CD4-positive, alpha-beta T cell (primary cell): Measurements from ENCODE around the gene STX8. TPM values are rescaled to one million over a fixed set of nuclear protein-coding genes. Genes with fewer than 3 reads are reported as not detected.
A peak's percentile ranks its signal among the peaks of the same experiment; 100 is the strongest.
"Not testable (repeated sequence)": the region's sequence is repeated elsewhere in the genome, so short reads cannot be mapped to it uniquely, and the experiment has no call there.

Source experiments
- ATAC-seq: fragments of 200-7000 bp; cut with Tn5 transposase; one replicate; pipeline ENCODE4 v1.10.0; 2022; ENCODE audit warnings: mild to moderate bottlenecking; ENCODE audit not compliant: poor library complexity
- CTCF ChIA-PET: fragments of 350-600 bp; sonication (Branson Sonifier 250); formaldehyde crosslinking; loops from one replicate; lab custom pipeline; 2021; ENCODE audit warnings: antibody characterized with exemption, inconsistent platforms; lab: Charles Lee
- POLR2A ChIA-PET: fragments of 350-600 bp; sonication (Branson Sonifier 250); formaldehyde crosslinking; loops from one replicate; lab custom pipeline; 2021; ENCODE audit warnings: antibody characterized with exemption, inconsistent platforms; lab: Charles Lee
- DNase-seq, 14 experiments: peaks; one replicate each; pipeline ENCODE4 v3.0.0-alpha.2; 2013 to 2020; ENCODE audit warnings: mixed read lengths in 2 of 14
- H3K27ac ChIP-seq, 2 donors: one replicate each; pipeline versions ENCODE4 v1.5.1 to v1.7.0; 2013; ENCODE audit warnings: low read length in 2 of 2, low read depth in 1 of 2, mild to moderate bottlenecking in 1 of 2
- H3K27me3 ChIP-seq, 2 experiments: 1 replicate in 1 of 2; 2 replicates in 1 of 2; pipeline versions ENCODE4 v1.6.1 to v1.7.0; 2013; ENCODE audit warnings: low read length in 2 of 2, control low read depth in 1 of 2, mild to moderate bottlenecking in 1 of 2, moderate library complexity in 1 of 2; ENCODE audit not compliant: insufficient read depth in 2 of 2, control insufficient read depth in 1 of 2
- H3K36me3 ChIP-seq: one replicate; pipeline ENCODE4 v1.6.1; 2013; ENCODE audit warnings: low read length, control low read depth; ENCODE audit not compliant: insufficient read depth
- H3K4me1 ChIP-seq: one replicate; pipeline ENCODE4 v1.6.1; 2013; ENCODE audit warnings: low read length, control low read depth; ENCODE audit not compliant: insufficient read depth
- H3K4me3 ChIP-seq: one replicate; pipeline ENCODE4 v1.5.1; 2013; ENCODE audit warnings: mild to moderate bottlenecking, low read length, moderate library complexity
- H3K9me3 ChIP-seq, 2 experiments: 1 replicate in 1 of 2; 2 replicates in 1 of 2; pipeline versions ENCODE4 v1.6.1 to v1.7.0; 2013; ENCODE audit warnings: low read length in 2 of 2, mild to moderate bottlenecking in 2 of 2, control low read depth in 1 of 2, moderate library complexity in 1 of 2; ENCODE audit not compliant: control insufficient read depth in 1 of 2, insufficient read depth in 1 of 2
- H3K27ac Mint-ChIP-seq: one replicate; pipeline ENCODE4 v1.8.0; 2020; ENCODE audit warnings: mixed read lengths
- H3K27me3 Mint-ChIP-seq: one replicate; pipeline ENCODE4 v1.8.0; 2021; ENCODE audit warnings: mixed read lengths
- H3K36me3 Mint-ChIP-seq: one replicate; pipeline ENCODE4 v1.8.0; 2021; ENCODE audit warnings: low read depth, mixed read lengths
- H3K4me1 Mint-ChIP-seq: one replicate; pipeline ENCODE4 v1.8.0; 2021; ENCODE audit warnings: low read depth, mixed read lengths
- H3K4me3 Mint-ChIP-seq: one replicate; pipeline ENCODE4 v1.8.0; 2020; ENCODE audit warnings: mild to moderate bottlenecking, mixed read lengths
- H3K9me3 Mint-ChIP-seq: one replicate; pipeline ENCODE4 v1.8.0; 2020; ENCODE audit warnings: mixed read lengths
- CTCF ChIP-seq: fragments of 200-600 bp; IDR thresholded peaks from one replicate; pipeline ENCODE4 v1.8.0; 2022; ENCODE audit warnings: antibody characterized with exemption, mild to moderate bottlenecking
- intact Hi-C, 2 experiments: fragments of 100-400 bp; cut with DNase I in 1 of 2; cut with micrococcal nuclease in 1 of 2; formaldehyde crosslinking; loops; one replicate each; pipeline versions ENCODE4 v1.15.1 to v1.9.0; 2023 to 2025; cut with DNase I, micrococcal nuclease
- total RNA-seq, 174 experiments: library from RNA in 2 of 174; stranded (reverse) in 2 of 174; gene quantifications; one replicate each; pipeline ENCODE4 v1.2.3 and lab custom pipeline; 2021 to 2026

Gene STX8
- total RNA-seq, 2 experiments from 2014 or later = 52.2 to 63.2 TPM

- Mint-ChIP-seq H3K36me3 (no peaks in the 10 kb centered on the region), H3K27me3 (no peaks in the 10 kb centered on the region), H3K4me3 (no peak overlapping the region), H3K9me3 (no peaks in the 10 kb centered on the region), H3K4me1 (no peaks in the 10 kb centered on the region), H3K27ac (no peak overlapping the region)
- Histone ChIP-seq H3K27me3 (no peaks in the 10 kb centered on the region), H3K4me1 (no peaks in the 10 kb centered on the region), H3K36me3 (no peaks in the 10 kb centered on the region), H3K9me3 (no peaks in the 10 kb centered on the region), H3K4me3 (no peak overlapping the region), H3K27ac (no peak overlapping the region)
- ATAC-seq = no peak
- TF ChIP-seq CTCF = no peak
- POLR2A ChIA-PET = no interaction called here
- intact Hi-C loops = no loop called here
- DNase-seq = peak in 1 of 14 experiments; percentile 2
- CTCF ChIA-PET = no interaction called here
Measured at GRCh38 chr17:9356488-9356911, 219.1 kb downstream of the STX8 start.

DNA sequence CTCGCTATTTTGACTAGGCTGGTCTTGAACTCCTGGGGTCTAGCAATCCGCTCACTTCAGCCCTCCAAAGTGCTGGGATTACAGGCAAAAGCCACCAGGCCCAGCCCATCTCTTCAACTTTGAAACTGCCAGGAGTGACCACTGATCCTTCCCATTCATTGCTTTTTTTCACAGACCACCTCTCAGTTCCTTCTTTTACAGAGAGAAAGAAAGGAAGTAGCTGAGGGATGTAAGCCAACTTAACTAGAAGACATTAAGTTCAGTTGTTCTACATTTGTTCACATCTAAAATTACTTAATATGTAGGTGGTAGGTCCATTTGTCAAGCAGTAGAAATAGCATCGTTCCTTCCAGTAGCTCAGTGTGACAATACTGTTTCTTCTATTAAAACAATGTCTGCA, 219.8 kb downstream of the STX8 start:
- H3K27me3 ChIP-seq = no peaks in the 10 kb centered on the region
- Mint-ChIP-seq H3K4me1 (no peaks in the 10 kb centered on the region), H3K27ac (no peak overlapping the region), H3K9me3 (no peaks in the 10 kb centered on the region), H3K4me3 (no peak overlapping the region), H3K36me3 (no peaks in the 10 kb centered on the region), H3K27me3 (no peaks in the 10 kb centered on the region)
- no peak overlapping the region for H3K4me3 ChIP-seq
- ChIA-PET CTCF (no interaction called here), POLR2A (no interaction called here)
- DNase-seq = no peak
- no peak overlapping the region for H3K27ac ChIP-seq
- H3K36me3 ChIP-seq = no peaks in the 10 kb centered on the region
- intact Hi-C loops = no loop called here
- no peaks in the 10 kb centered on the region for H3K9me3 ChIP-seq
- H3K4me1 ChIP-seq = no peaks in the 10 kb centered on the region
- no peak for ATAC-seq
- TF ChIP-seq CTCF = no peak

- H3K4me3 Mint-ChIP-seq, H3K27ac ChIP-seq, H3K36me3 Mint-ChIP-seq, CTCF ChIA-PET, H3K27me3 ChIP-seq, DNase-seq, H3K9me3 Mint-ChIP-seq, H3K36me3 ChIP-seq, H3K27ac Mint-ChIP-seq, H3K27me3 Mint-ChIP-seq, H3K4me3 ChIP-seq, H3K4me1 Mint-ChIP-seq, POLR2A ChIA-PET, H3K9me3 ChIP-seq, H3K4me1 ChIP-seq, intact Hi-C loops, ATAC-seq: not testable (repeated sequence)
Measured at GRCh38 chr17:9355231-9355630, 220.4 kb downstream of the STX8 start.

GRCh38 chr17:9350080-9350479, 225.5 kb downstream of the STX8 start:
- Histone ChIP-seq H3K27me3 (no peaks in the 10 kb centered on the region), H3K4me3 (no peak overlapping the region), H3K4me1 (no peaks in the 10 kb centered on the region), H3K27ac (no peak overlapping the region), H3K9me3 (no peaks in the 10 kb centered on the region), H3K36me3 (no peaks in the 10 kb centered on the region)
- peak in 2 of 14 experiments; percentile 5 to 28 for DNase-seq
- Mint-ChIP-seq H3K9me3 (no peaks in the 10 kb centered on the region), H3K27ac (no peak overlapping the region), H3K27me3 (no peaks in the 10 kb centered on the region), H3K36me3 (no peaks in the 10 kb centered on the region), H3K4me3 (no peak overlapping the region), H3K4me1 (no peaks in the 10 kb centered on the region)
- CTCF ChIA-PET = no interaction called here
- POLR2A ChIA-PET = no interaction called here
- no peak for TF ChIP-seq CTCF
- intact Hi-C loops = no loop called here
- ATAC-seq = no peak
